ENCODE results near the gene ACSS1. TPM values are rescaled to one million over a fixed set of nuclear protein-coding genes. Genes with fewer than 3 reads are reported as not detected.

The ACSS1 gene
- total RNA-seq, 1 experiment from 2014 or later: 2.3 TPM

DNA sequence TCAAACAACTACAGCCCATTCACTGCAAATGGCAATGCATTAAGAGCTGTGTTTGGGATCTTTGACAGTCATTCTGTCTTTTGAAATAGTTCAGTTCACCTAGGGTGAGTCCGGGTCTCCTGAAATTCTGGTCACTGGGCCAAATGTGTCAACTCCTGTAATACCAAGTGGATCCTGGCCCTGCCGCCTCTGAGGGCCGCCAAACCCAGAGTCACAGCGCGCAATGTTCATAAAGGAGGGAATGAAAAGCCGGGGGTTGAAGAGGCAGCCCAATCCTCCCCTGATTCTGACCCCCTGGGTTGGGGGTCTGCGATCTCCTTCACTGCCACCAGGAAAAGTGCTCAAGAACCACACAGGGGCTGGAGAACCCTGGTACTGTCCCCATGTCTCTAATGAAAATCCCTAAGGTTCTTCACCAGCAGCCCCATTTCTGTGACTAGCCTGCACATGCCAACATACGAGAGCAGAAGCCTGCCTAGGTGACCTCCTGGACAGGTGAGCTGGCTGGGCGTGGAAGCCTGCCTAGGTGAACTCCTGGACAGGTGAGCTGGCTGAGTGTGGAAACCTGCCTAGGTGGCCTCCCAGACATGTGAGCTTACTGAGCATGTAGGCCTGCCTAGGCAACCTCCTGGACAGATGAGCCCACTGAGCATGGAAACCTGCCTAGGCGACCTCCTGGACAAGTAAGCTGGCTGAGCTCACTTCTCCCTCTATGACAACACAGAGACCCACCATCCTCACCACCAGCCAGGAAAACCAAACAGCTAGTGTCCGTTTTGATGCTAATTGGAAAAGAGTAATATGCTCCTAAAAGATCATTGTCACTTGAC is 49.3 kb downstream of the ACSS1 start:
- BruUV-seq (replicated peaks): no TSS peak
- Histone ChIP-seq H3K27me3 (ENCODE audit: low read length) (no peaks in the 10 kb centered on the region), H3K79me2 (ENCODE audit: low read length) (no peaks in the 10 kb centered on the region), H3K27ac (ENCODE audit: low read length) (no peak overlapping the region), H3K36me3 (ENCODE audit: low read depth, low read length) (no peaks in the 10 kb centered on the region), H3K4me2 (ENCODE audit: low read length) (no peak overlapping the region), H3K9ac (ENCODE audit: low read length) (no peak overlapping the region), H2AFZ (ENCODE audit: low read length) (no peak overlapping the region), H4K20me1 (ENCODE audit: low read length) (no peaks in the 10 kb centered on the region), H3K9me2 (replicated peaks; ENCODE audit: low read length) (no peaks in the 10 kb centered on the region), H3K9me3 (ENCODE audit: low read length) (no peaks in the 10 kb centered on the region), H3K4me3 (ENCODE audit: low read length) (no peak overlapping the region), H3K4me1 (ENCODE audit: insufficient read depth, low read length) (no peaks in the 10 kb centered on the region), H3F3A (ENCODE audit: low read length, unreplicated experiment) (no peaks in the 10 kb centered on the region)
- CTCF ChIA-PET: no interaction called here
- no peak for ATAC-seq
- DNase-seq: no peak
- POLR2A ChIA-PET (ENCODE audit: unreplicated experiment): no interaction called here
- TF ChIP-seq EZH2 (IDR thresholded peaks at IDR 0.05; ENCODE audit: low read length, unreplicated experiment): no peak
- intact Hi-C loops (cut with micrococcal nuclease): no loop called here

GRCh38 chr20:25007491-25008305 is 50.2 kb downstream of the ACSS1 start:
- Histone ChIP-seq H3K4me2 (ENCODE audit: low read length) (no peak overlapping the region), H3K4me3 (ENCODE audit: low read length) (no peak overlapping the region), H3K4me1 (ENCODE audit: insufficient read depth, low read length) (no peaks in the 10 kb centered on the region), H3K27me3 (ENCODE audit: low read length) (no peaks in the 10 kb centered on the region), H4K20me1 (ENCODE audit: low read length) (no peaks in the 10 kb centered on the region), H2AFZ (ENCODE audit: low read length) (no peak overlapping the region), H3K9ac (ENCODE audit: low read length) (no peak overlapping the region), H3K27ac (ENCODE audit: low read length) (no peak overlapping the region), H3K79me2 (ENCODE audit: low read length) (no peaks in the 10 kb centered on the region), H3K36me3 (ENCODE audit: low read depth, low read length) (no peaks in the 10 kb centered on the region), H3K9me3 (ENCODE audit: low read length) (0 out of 2 replicates have a peak, but pooled peaks cover 4% of the 10 kb centered on the region), H3K9me2 (replicated peaks; ENCODE audit: low read length) (no peaks in the 10 kb centered on the region), H3F3A (ENCODE audit: low read length, unreplicated experiment) (no peaks in the 10 kb centered on the region)
- no peak for ATAC-seq
- ChIA-PET CTCF (no interaction called here), POLR2A (ENCODE audit: unreplicated experiment) (no interaction called here)
- DNase-seq: no peak
- BruUV-seq (replicated peaks): no TSS peak
- TF ChIP-seq CTCF (conservative IDR thresholded peaks at IDR 0.05; ENCODE audit: low read depth, low read length): no peak
- TF ChIP-seq EZH2phosphoT487 (IDR thresholded peaks at IDR 0.05; ENCODE audit: borderline replicate concordance, low read length): no peak
- TF ChIP-seq EZH2 (IDR thresholded peaks at IDR 0.05; ENCODE audit: low read length, unreplicated experiment): no peak
- intact Hi-C loops (cut with micrococcal nuclease): no loop called here

- Histone ChIP-seq H2AFZ (ENCODE audit: low read length) (no peak overlapping the region), H3K4me3 (ENCODE audit: low read length) (no peak overlapping the region), H3K9me3 (ENCODE audit: low read length) (0 out of 2 replicates have a peak, but pooled peaks cover 4% of the 10 kb centered on the region), H3K27ac (ENCODE audit: low read length) (no peak overlapping the region), H3K4me2 (ENCODE audit: low read length) (no peak overlapping the region), H3K9ac (ENCODE audit: low read length) (no peak overlapping the region), H3K79me2 (ENCODE audit: low read length) (no peaks in the 10 kb centered on the region), H3K36me3 (ENCODE audit: low read depth, low read length) (no peaks in the 10 kb centered on the region), H3F3A (ENCODE audit: low read length, unreplicated experiment) (no peaks in the 10 kb centered on the region), H3K27me3 (ENCODE audit: low read length) (no peaks in the 10 kb centered on the region), H3K9me2 (replicated peaks; ENCODE audit: low read length) (no peaks in the 10 kb centered on the region), H3K4me1 (ENCODE audit: insufficient read depth, low read length) (no peaks in the 10 kb centered on the region), H4K20me1 (ENCODE audit: low read length) (no peaks in the 10 kb centered on the region)
- ATAC-seq (no peak), DNase-seq (no peak)
- no peak for TF ChIP-seq CTCF (conservative IDR thresholded peaks at IDR 0.05; ENCODE audit: low read depth, low read length)
- no peak for TF ChIP-seq EZH2phosphoT487 (IDR thresholded peaks at IDR 0.05; ENCODE audit: borderline replicate concordance, low read length)
- TF ChIP-seq EZH2 (IDR thresholded peaks at IDR 0.05; ENCODE audit: low read length, unreplicated experiment): no peak
- intact Hi-C loops (cut with micrococcal nuclease): no loop called here
- no TSS peak for BruUV-seq (replicated peaks)
- POLR2A ChIA-PET (ENCODE audit: unreplicated experiment): interaction anchor here (0.8 kb wide), 1 partner anchor 55 kb away, joined by 3 read pairs; no protein-coding TSS in a partner anchor
- CTCF ChIA-PET: no interaction called here
These were observed 51.3 kb downstream of the ACSS1 start for GRCh38 chr20:25006431-25007167.
